ENCODE results near the gene CLN6.

The CLN6 gene

GRCh38 chr15:68229386-68230156 lies at the start of gene CLN6:
Gene CLN6 (minus strand): TSS chr15:68229728. CDS start chr15:68229584, 144 bp downstream.
- TF ChIP-seq GATA2 (IDR thresholded peaks at IDR 0.05; ENCODE audit: low read depth, low read length) (no peak), GATA3 (IDR thresholded peaks at IDR 0.05; ENCODE audit: low read depth, low read length) (no peak)

GRCh38 chr15:68278595-68279405 lies 49.3 kb upstream of the CLN6 start:
- TF ChIP-seq GATA3 (IDR thresholded peaks at IDR 0.05; ENCODE audit: low read depth, low read length) (no peak), GATA2 (IDR thresholded peaks at IDR 0.05; ENCODE audit: low read depth, low read length) (no peak)

- no peak for TF ChIP-seq GATA3 (IDR thresholded peaks at IDR 0.05; ENCODE audit: low read depth, low read length)
- no peak for TF ChIP-seq GATA2 (IDR thresholded peaks at IDR 0.05; ENCODE audit: low read depth, low read length)
Measured at GRCh38 chr15:68278345-68278594, 48.7 kb upstream of the CLN6 start.

- no peak for TF ChIP-seq GATA2 (IDR thresholded peaks at IDR 0.05; ENCODE audit: low read depth, low read length)
Measured at GRCh38 chr15:68277603-68278344, 48.2 kb upstream of the CLN6 start, which contains the start of gene FEM1B. Gene FEM1B (plus strand): TSS chr15:68277745. CDS start chr15:68278418, 673 bp downstream.

DNA sequence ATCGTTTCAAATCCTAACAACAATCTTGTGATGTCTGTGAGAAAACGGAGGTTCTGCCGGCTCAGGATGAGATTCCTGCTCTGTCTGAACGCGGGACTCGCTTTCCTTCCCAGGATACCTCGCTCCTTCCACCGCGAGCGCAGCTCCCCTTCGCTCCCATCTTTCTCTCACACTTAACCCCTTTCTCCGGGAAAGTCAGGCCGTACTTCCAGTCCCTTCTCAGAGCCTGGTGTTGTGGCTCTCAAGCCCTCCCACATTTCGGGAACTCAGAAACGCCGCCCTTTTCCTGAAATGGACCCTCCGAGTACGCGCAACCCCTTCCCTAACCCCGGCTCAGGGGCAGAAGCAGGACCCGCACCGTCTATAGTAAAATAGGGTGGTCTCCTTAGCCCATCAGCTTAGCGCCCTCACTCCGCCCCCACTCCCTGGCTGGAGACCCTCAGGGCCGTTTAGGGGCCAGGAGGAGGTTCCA lies 47.6 kb upstream of the CLN6 start:
- TF ChIP-seq GATA3 (IDR thresholded peaks at IDR 0.05; ENCODE audit: low read depth, low read length) (no peak), GATA2 (IDR thresholded peaks at IDR 0.05; ENCODE audit: low read depth, low read length) (no peak)

GRCh38 chr15:68276668-68277067 lies 47.1 kb upstream of the CLN6 start:
- no peak for TF ChIP-seq GATA2 (IDR thresholded peaks at IDR 0.05; ENCODE audit: low read depth, low read length)
- no peak for TF ChIP-seq GATA3 (IDR thresholded peaks at IDR 0.05; ENCODE audit: low read depth, low read length)

DNA sequence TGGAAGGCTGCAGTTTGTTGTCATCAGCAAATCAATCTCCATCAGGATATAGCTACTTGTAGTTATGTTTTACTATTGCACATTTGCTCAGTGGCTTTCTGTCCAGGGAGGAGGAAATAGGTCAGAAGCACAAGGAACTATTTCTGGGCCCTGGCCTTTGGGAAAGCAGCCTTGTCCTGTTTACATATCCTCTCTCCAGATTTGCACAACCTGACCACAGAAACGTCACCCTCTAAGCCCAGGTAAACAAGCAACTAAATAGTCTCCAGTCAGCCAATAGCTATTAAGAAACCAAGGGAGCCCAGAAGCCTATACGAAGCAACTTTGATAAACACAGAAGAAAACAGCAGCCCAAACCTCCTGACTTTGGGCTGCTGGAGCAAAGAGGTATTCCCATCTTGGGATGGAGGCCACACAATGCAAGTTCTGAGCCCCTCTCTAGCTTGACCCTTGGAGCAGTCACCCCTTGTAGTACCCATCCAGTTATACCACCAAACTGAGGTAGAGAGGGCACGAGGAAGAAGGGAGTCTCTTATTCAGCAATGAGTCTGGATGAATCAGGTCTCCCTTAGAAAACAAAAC lies 45.7 kb upstream of the CLN6 start:
- TF ChIP-seq GATA3 (IDR thresholded peaks at IDR 0.05; ENCODE audit: low read depth, low read length) (no peak), GATA2 (IDR thresholded peaks at IDR 0.05; ENCODE audit: low read depth, low read length) (no peak)

DNA sequence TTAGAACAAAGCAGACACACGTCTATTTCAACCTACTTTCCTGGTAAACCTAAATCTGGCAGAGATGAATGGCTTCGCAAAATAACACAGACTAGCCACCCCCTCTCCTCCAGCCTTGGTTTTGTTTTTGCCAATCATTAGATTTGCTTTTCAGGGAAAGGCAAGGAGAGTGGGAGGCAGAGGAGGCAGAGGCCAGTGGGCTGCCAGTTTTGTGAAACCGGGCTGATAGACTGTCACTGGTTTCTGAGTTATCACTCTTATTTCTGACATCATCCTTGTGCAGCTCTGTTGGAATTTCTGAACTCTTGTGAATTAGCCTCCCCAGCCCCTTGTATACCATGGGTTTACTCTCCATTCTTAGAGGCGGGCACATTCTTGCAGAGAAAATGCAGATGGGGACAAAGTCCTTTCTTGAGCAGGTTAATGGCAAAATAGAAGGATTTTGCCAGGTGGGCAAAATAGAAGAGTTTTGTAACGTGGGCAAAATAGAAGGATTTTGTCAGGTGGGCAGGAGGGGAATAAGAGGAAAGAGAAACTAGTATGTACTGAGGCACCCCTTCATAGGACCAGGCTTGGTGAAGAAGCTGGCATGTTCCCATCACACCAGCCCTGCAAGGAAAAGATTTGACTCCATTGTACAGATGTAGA lies 44.8 kb upstream of the CLN6 start:
- no peak for TF ChIP-seq GATA2 (IDR thresholded peaks at IDR 0.05; ENCODE audit: low read depth, low read length)
- no peak for TF ChIP-seq GATA3 (IDR thresholded peaks at IDR 0.05; ENCODE audit: low read depth, low read length)

DNA sequence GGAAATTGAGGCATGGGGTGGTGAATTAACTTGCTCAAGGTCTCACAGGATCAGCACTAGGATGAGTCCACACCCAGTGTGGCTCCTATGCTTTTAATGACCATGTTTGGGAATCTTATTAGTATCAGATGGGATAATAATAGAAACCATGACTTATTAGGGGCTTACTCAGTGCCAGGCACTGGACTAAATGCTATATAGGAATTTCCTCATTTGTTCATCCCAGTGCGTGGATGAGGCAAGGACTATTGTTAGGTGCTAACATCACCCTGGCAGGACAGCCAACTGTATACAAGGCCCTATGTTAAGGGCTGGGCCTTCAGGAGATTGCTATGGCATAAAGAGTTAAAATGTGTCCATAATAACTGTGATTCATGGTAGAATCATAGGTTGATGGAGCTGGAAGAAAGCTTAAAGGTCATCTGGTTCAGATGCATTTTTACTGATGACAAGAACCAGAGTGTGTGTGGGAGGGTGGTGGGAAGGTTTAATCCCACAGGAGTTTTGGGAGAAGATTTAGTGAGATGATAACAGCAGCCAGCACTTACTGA lies 43.3 kb upstream of the CLN6 start:
- TF ChIP-seq GATA2 (IDR thresholded peaks at IDR 0.05; ENCODE audit: low read depth, low read length) (no peak), GATA3 (IDR thresholded peaks at IDR 0.05; ENCODE audit: low read depth, low read length) (no peak)

DNA sequence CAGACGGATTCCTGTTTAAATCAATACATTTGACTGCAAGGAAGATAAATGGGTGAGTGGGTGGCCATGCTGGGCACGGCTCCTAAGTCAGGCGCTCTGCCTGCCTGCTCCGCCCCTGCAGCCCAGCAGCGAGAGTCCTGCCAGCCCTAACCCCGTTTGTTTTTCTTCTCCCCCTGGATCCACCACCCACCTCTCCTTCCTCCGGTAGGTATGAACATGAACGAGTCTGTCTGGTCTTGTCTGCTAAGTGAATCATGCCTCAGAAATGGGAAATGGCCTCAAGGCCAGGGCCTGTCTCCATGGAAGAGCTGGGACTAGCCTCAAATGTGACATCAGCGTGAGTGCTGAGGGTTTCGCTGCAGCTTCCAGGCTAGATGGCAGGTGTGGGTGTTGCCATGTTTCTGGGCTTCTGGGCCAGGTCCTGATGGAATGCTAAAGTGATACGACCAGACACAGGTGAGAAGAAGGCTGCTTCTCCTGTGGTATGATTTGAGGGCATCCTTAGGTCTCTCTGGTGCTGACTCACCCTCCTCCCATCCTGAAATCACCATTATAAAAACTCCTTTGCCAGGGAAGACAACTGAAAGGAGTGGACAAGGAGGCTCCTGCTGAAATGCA lies 42.4 kb upstream of the CLN6 start:
- TF ChIP-seq GATA3 (IDR thresholded peaks at IDR 0.05; ENCODE audit: low read depth, low read length) (no peak), GATA2 (IDR thresholded peaks at IDR 0.05; ENCODE audit: low read depth, low read length) (no peak)

DNA sequence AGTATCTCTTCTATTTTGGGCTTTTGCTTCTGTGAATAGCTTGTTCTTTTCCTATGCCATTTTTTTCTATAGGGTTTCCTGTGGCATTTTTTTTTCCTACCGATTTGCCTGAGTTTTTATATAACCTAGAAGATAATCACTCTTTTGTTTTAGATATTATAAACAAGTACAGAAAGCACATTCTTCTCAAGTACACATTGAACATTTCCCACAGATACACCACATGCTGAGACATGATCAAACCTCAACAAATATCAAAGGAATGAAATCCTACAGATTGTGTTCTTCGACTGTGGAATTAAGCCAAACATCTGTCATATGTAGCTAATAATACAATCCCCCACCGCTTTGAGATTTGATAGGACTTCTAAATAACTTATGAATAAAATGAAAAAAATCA lies 38.9 kb upstream of the CLN6 start:
- TF ChIP-seq GATA2 (IDR thresholded peaks at IDR 0.05; ENCODE audit: low read depth, low read length) = no peak
- no peak for TF ChIP-seq GATA3 (IDR thresholded peaks at IDR 0.05; ENCODE audit: low read depth, low read length)

- TF ChIP-seq GATA2 (IDR thresholded peaks at IDR 0.05; ENCODE audit: low read depth, low read length) (no peak), GATA3 (IDR thresholded peaks at IDR 0.05; ENCODE audit: low read depth, low read length) (no peak)
Measured at GRCh38 chr15:68265674-68266073, 36.1 kb upstream of the CLN6 start.

- TF ChIP-seq GATA2 (IDR thresholded peaks at IDR 0.05; ENCODE audit: low read depth, low read length) = no peak
Measured at GRCh38 chr15:68265081-68265480, 35.6 kb upstream of the CLN6 start.
